PC-9 (cell line): ENCODE data around the gene ASTN2.

Experiments used
- CTCF ChIP-seq: fragments of 200-600 bp; sonication (generic); conservative IDR thresholded peaks from 2 replicates; pipeline ENCODE4 v1.6.1; 2017; ENCODE audit warnings: mixed run types, antibody characterized with exemption, mild to moderate bottlenecking, moderate library complexity
- EZH2 ChIP-seq: fragments of 200-600 bp; sonication (generic); IDR thresholded peaks from 2 replicates; pipeline ENCODE4 v1.8.0; 2017; ENCODE audit warnings: antibody characterized with exemption, low read depth

GRCh38 chr9:116815835-116816234, 599.0 kb downstream of the ASTN2 start:
- TF ChIP-seq CTCF (no peak), EZH2 (no peak)
